Measurements from ENCODE around the gene C8G. TPM values are rescaled to one million over a fixed set of nuclear protein-coding genes. Genes with fewer than 3 reads are reported as not detected.

The C8G gene
- total and polyA plus RNA-seq, 2 of the 13 experiments (the other 11 are each of a cell fraction or from before 2014, with no cell fraction given), result 4.9 to 12.8 TPM

- H3K79me2 ChIP-seq (ENCODE audit: insufficient read depth, low read length), result peaks cover 15% of the 10 kb centered on the region
- POLR2A ChIA-PET, result interaction anchor here (0.6 to 2.5 kb wide), 17 partner anchors 9 to 148 kb away, joined by 3 to 11 read pairs (median 5); partner anchors contain the start of genes AJM1, CLIC3 and TRAF2
- no TSS peak for BruUV-seq (replicated peaks)
- CTCF ChIA-PET (ENCODE audit: low intra/inter-chr PET ratio, low total read pairs), result interaction anchor here (1.1 to 1.7 kb wide), 2 partner anchors 81 to 87 kb away, joined by 3 to 15 read pairs; no protein-coding TSS in a partner anchor
- peak overlapping the region in 2 of 3 experiments; percentile 26 to 45; a peak in 4 of 6 replicates for H3K4me3 ChIP-seq (replicated peaks in 1 of 3; ENCODE audit: insufficient read depth in 1 of 3, low read depth in 2 of 3, low read length in 3 of 3)
- no peaks in the 10 kb centered on the region for H3K9me3 ChIP-seq (ENCODE audit: low read length)
- peak overlapping the region; percentile 95 for H3K27ac ChIP-seq (ENCODE audit: extremely low read length, insufficient read depth, low read length)
- peak overlapping the region; percentile 62 for H3K4me2 ChIP-seq (ENCODE audit: low read depth, low read length)
- intact Hi-C loops (cut with micrococcal nuclease; ENCODE audit: unreplicated experiment), result loop anchor here (2.0 kb wide), 3 partner anchors 21 to 87 kb away; partner anchors contain the start of gene PAXX
- FAIRE-seq, result peak; percentile 68
- peaks cover 59% of the 10 kb centered on the region for H3K4me1 ChIP-seq (ENCODE audit: insufficient read depth, low read length)
- H3K36me3 ChIP-seq (replicated peaks in 1 of 2; ENCODE audit: control insufficient read depth in 1 of 2, insufficient read depth in 2 of 2, low read length in 2 of 2), result no peaks in the 10 kb centered on the region
- DNase-seq (ENCODE audit: low spot score), result peak; percentile 64
- H4K20me1 ChIP-seq (ENCODE audit: insufficient read depth, low read length), result no peaks in the 10 kb centered on the region
- ATAC-seq, result peak; percentile 11
- WGBS (ENCODE audit: low lambda C conversion rate), result 9% methylated on average over 12 of the region's 15 CpGs
- peak overlapping the region; percentile 17 for H3K9ac ChIP-seq (ENCODE audit: insufficient read depth, low read depth, low read length)
- in situ Hi-C loops (cut with HindIII; ENCODE audit: extremely low pct_ligation_motif_present, low pct_unique_long_range_greater_than_20kb), result loop anchor here (5.0 kb wide), 1 partner anchor 84 kb away; the partner anchor contains the start of gene FUT7
- H3K27me3 ChIP-seq (ENCODE audit: control insufficient read depth in 1 of 2, insufficient read depth in 2 of 2, low read length in 2 of 2), result no peaks in the 10 kb centered on the region
- no peak overlapping the region for H2AFZ ChIP-seq (ENCODE audit: low read length)
- TF ChIP-seq ZMYM2 (CRISPR knock-in tag; IDR thresholded peaks at IDR 0.05) (0 out of 2 replicates have a peak, but pooled peaks have one; percentile 64), ZNF121 (CRISPR knock-in tag; IDR thresholded peaks at IDR 0.05) (0 out of 2 replicates have a peak, but pooled peaks have one; percentile 4), RXRB (CRISPR knock-in tag; IDR thresholded peaks at IDR 0.05; ENCODE audit: borderline replicate concordance) (peak; percentile 66), TBP (CRISPR knock-in tag; IDR thresholded peaks at IDR 0.05) (no peak), ZNF691 (CRISPR knock-in tag; IDR thresholded peaks at IDR 0.05; ENCODE audit: borderline replicate concordance, low read depth) (no peak; the same call in 1 of the 2 replicates), RAD21 (CRISPR knock-in tag; IDR thresholded peaks at IDR 0.05) (peak; percentile 87), ZBTB7B (CRISPR knock-in tag; IDR thresholded peaks at IDR 0.05) (peak; percentile 89; the same call in 1 of the 2 replicates), ZFX (CRISPR knock-in tag; IDR thresholded peaks at IDR 0.05; ENCODE audit: low read depth) (peak; percentile 54), SP5 (CRISPR knock-in tag; IDR thresholded peaks at IDR 0.05; ENCODE audit: borderline replicate concordance, low read depth) (no peak), NRL (CRISPR knock-in tag; IDR thresholded peaks at IDR 0.05; ENCODE audit: borderline replicate concordance) (no peak), HNRNPK (IDR thresholded peaks at IDR 0.05; ENCODE audit: low read depth, low read length, poor library complexity, severe bottlenecking) (no peak), GTF2F1 (IDR thresholded peaks at IDR 0.05; ENCODE audit: low read length) (no peak), REL (CRISPR knock-in tag; conservative IDR thresholded peaks at IDR 0.05) (no peak), YY1 (IDR thresholded peaks at IDR 0.05; ENCODE audit: insufficient read depth, insufficient replicate concordance, low read depth, low read length) (peak; percentile 35), MEIS2 (CRISPR knock-in tag; IDR thresholded peaks at IDR 0.05) (peak; percentile 48; the same call in 1 of the 2 replicates), RFXAP (CRISPR knock-in tag; IDR thresholded peaks at IDR 0.05; ENCODE audit: borderline replicate concordance) (peak; percentile 55; the same call in 1 of the 2 replicates), SNAI1 (CRISPR knock-in tag; IDR thresholded peaks at IDR 0.05; ENCODE audit: borderline replicate concordance) (no peak), ZNF766 (CRISPR knock-in tag; IDR thresholded peaks at IDR 0.05; ENCODE audit: borderline replicate concordance) (0 out of 2 replicates have a peak, but pooled peaks have one; percentile 14), HDAC1 (CRISPR knock-in tag; IDR thresholded peaks at IDR 0.05) (peak; percentile 52; the same call in 1 of the 2 replicates)
- TF ChIP-seq, protein P1, sequence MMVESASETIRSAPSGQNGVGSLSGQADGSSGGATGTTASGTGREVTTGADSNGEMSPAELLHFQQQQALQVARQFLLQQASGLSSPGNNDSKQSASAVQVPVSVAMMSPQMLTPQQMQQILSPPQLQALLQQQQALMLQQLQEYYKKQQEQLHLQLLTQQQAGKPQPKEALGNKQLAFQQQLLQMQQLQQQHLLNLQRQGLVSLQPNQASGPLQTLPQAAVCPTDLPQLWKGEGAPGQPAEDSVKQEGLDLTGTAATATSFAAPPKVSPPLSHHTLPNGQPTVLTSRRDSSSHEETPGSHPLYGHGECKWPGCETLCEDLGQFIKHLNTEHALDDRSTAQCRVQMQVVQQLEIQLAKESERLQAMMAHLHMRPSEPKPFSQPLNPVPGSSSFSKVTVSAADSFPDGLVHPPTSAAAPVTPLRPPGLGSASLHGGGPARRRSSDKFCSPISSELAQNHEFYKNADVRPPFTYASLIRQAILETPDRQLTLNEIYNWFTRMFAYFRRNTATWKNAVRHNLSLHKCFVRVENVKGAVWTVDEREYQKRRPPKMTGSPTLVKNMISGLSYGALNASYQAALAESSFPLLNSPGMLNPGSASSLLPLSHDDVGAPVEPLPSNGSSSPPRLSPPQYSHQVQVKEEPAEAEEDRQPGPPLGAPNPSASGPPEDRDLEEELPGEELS (CRISPR knock-in tag; IDR thresholded peaks at IDR 0.05), result peak; percentile 43; the same call in 1 of the 2 replicates
Observed at GRCh38 chr9:136947955-136948510, 3.0 kb downstream of the C8G start.
